SK-N-SH treated with all-trans-retinoic acid at 6 μM for 48 hours (cell line): ENCODE results near the gene THOP1.

ENCODE experiments used
- ARNTL ChIP-seq: fragments of 450-650 bp; formaldehyde crosslinking; IDR thresholded peaks from 2 replicates; pipeline ENCODE4 v1.5.0; 2020; ENCODE audit warnings: low read depth, mild to moderate bottlenecking, moderate library complexity, borderline replicate concordance
- CREB5 ChIP-seq: fragments of 250-450 bp; sonication (Bioruptor Pico); IDR thresholded peaks from 2 replicates; pipeline ENCODE4 v1.5.1; 2020; ENCODE audit warnings: low read depth, mild to moderate bottlenecking, moderate library complexity
- GLIS3 ChIP-seq: fragments of 250-450 bp; sonication (Bioruptor Pico); IDR thresholded peaks from 2 replicates; pipeline ENCODE4 v1.5.0; 2020; ENCODE audit warnings: mild to moderate bottlenecking, moderate library complexity
- ISL1 ChIP-seq: fragments of 250-450 bp; sonication (Bioruptor Pico); IDR thresholded peaks from 2 replicates; pipeline ENCODE4 v2.1.2; 2022; ENCODE audit warnings: mild to moderate bottlenecking, moderate library complexity
- PPARA ChIP-seq: fragments of 250-450 bp; sonication (Bioruptor Pico); IDR thresholded peaks from 2 replicates; pipeline ENCODE4 v1.5.0; 2020; ENCODE audit warnings: mild to moderate bottlenecking, borderline replicate concordance
- RARB ChIP-seq: fragments of 250-450 bp; sonication (Bioruptor Pico); IDR thresholded peaks from 2 replicates; pipeline ENCODE4 v1.8.0; 2021; ENCODE audit warnings: mild to moderate bottlenecking, moderate library complexity
- TCF4 ChIP-seq: fragments of 250-450 bp; sonication (Bioruptor Pico); IDR thresholded peaks from 2 replicates; pipeline ENCODE4 v1.8.0; 2021; ENCODE audit warnings: mild to moderate bottlenecking, moderate library complexity, borderline replicate concordance
- TOX ChIP-seq: fragments of 250-450 bp; sonication (Bioruptor Pico); IDR thresholded peaks from 2 replicates; pipeline ENCODE4 v1.8.0; 2021; ENCODE audit warnings: mild to moderate bottlenecking, moderate library complexity, borderline replicate concordance
- TSHZ2 ChIP-seq: fragments of 250-450 bp; sonication (Bioruptor Pico); IDR thresholded peaks from 2 replicates; pipeline ENCODE4 v1.5.0; 2020; ENCODE audit warnings: mild to moderate bottlenecking, moderate library complexity
- ZFP3 ChIP-seq: fragments of 250-450 bp; sonication (Bioruptor Pico); IDR thresholded peaks from 2 replicates; pipeline ENCODE4 v1.5.0; 2020; ENCODE audit warnings: mild to moderate bottlenecking, moderate library complexity
- ZNF8 ChIP-seq: fragments of 450-650 bp; formaldehyde crosslinking; IDR thresholded peaks from 2 replicates; pipeline ENCODE4 v1.5.0; 2020; ENCODE audit warnings: mild to moderate bottlenecking, moderate library complexity
- TF ChIP-seq, protein P1 (sequence below): fragments of 250-450 bp; sonication (Bioruptor Pico); IDR thresholded peaks from 2 replicates; pipeline ENCODE4 v1.8.0; 2020; ENCODE audit warnings: mild to moderate bottlenecking, moderate library complexity, borderline replicate concordance

- TF ChIP-seq, protein P1, sequence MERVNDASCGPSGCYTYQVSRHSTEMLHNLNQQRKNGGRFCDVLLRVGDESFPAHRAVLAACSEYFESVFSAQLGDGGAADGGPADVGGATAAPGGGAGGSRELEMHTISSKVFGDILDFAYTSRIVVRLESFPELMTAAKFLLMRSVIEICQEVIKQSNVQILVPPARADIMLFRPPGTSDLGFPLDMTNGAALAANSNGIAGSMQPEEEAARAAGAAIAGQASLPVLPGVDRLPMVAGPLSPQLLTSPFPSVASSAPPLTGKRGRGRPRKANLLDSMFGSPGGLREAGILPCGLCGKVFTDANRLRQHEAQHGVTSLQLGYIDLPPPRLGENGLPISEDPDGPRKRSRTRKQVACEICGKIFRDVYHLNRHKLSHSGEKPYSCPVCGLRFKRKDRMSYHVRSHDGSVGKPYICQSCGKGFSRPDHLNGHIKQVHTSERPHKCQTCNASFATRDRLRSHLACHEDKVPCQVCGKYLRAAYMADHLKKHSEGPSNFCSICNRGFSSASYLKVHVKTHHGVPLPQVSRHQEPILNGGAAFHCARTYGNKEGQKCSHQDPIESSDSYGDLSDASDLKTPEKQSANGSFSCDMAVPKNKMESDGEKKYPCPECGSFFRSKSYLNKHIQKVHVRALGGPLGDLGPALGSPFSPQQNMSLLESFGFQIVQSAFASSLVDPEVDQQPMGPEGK: no peak
- TF ChIP-seq TCF4 (CRISPR knock-in tag): no peak
- no peak for TF ChIP-seq ZNF8 (CRISPR knock-in tag)
- no peak for TF ChIP-seq ARNTL
- TF ChIP-seq ZFP3 (CRISPR knock-in tag): no peak
- TF ChIP-seq TOX (CRISPR knock-in tag): no peak
- TF ChIP-seq ISL1 (CRISPR knock-in tag): no peak
- no peak for TF ChIP-seq CREB5 (CRISPR knock-in tag)
- TF ChIP-seq RARB (CRISPR knock-in tag): no peak
- no peak for TF ChIP-seq TSHZ2 (CRISPR knock-in tag)
- TF ChIP-seq GLIS3 (CRISPR knock-in tag): no peak
- TF ChIP-seq PPARA: no peak
Observed at GRCh38 chr19:2846180-2846894, 61.0 kb downstream of the THOP1 start.
